Thoracic aorta (tissue), 2 donors: ENCODE measurements around the gene CTIF. TPM values are rescaled to one million over a fixed set of nuclear protein-coding genes. Genes with fewer than 3 reads are reported as not detected.

Experiments
- ATAC-seq: fragments of 150-250 bp; one replicate; pipeline ENCODE4 v1.8.0; 2017; ENCODE audit warnings: low read depth; ENCODE audit not compliant: insufficient number of reproducible peaks, low FRiP score
- DNase-seq: peaks from one replicate; pipeline ENCODE4 v3.0.0-alpha.2; 2020; ENCODE audit warnings: low spot score
- H3K27ac ChIP-seq, 2 donors: fragments of 200-600 bp; sonication (generic); 1 replicate in 1 of 2; 2 replicates in 1 of 2; pipeline ENCODE4 v1.5.1; 2016; ENCODE audit warnings: mild to moderate bottlenecking in 2 of 2, moderate library complexity in 2 of 2
- H3K27me3 ChIP-seq: fragments of 200-600 bp; sonication (generic); replicated peaks from 2 replicates; pipeline ENCODE4 v1.6.0; 2016; ENCODE audit warnings: mild to moderate bottlenecking; ENCODE audit not compliant: insufficient read depth
- H3K36me3 ChIP-seq: fragments of 200-600 bp; sonication (generic); one replicate; pipeline ENCODE4 v1.5.1; 2016
- H3K4me1 ChIP-seq, 2 donors: fragments of 200-600 bp; sonication (generic); 1 replicate in 1 of 2; 2 replicates in 1 of 2; pipeline versions ENCODE4 v1.5.1 to v1.6.0; 2016; ENCODE audit warnings: low read depth in 2 of 2, mild to moderate bottlenecking in 1 of 2; ENCODE audit not compliant: control insufficient read depth in 1 of 2
- H3K4me3 ChIP-seq: fragments of 200-600 bp; sonication (generic); 2 replicates; pipeline ENCODE4 v1.5.1; 2016; ENCODE audit warnings: mild to moderate bottlenecking
- H3K9me3 ChIP-seq: fragments of 200-600 bp; sonication (generic); 2 replicates; pipeline ENCODE4 v1.5.1; 2016
- total RNA-seq, 2 donors: library from RNA; depleted of rRNA; stranded (reverse); fragments of >200 nt; gene quantifications; one replicate each; pipeline versions ENCODE4 v1.1.0 to v1.2.3, GENCODE V29; 2016
- TF ChIP-seq, protein P1 (sequence below): fragments of 200-600 bp; sonication (generic); IDR thresholded peaks from one replicate; pipeline ENCODE4 v1.5.1; 2019; ENCODE audit warnings: antibody characterized with exemption

Gene CTIF
- total RNA-seq, 2 donors from 2014 or later, result 63.3 to 125 TPM

DNA sequence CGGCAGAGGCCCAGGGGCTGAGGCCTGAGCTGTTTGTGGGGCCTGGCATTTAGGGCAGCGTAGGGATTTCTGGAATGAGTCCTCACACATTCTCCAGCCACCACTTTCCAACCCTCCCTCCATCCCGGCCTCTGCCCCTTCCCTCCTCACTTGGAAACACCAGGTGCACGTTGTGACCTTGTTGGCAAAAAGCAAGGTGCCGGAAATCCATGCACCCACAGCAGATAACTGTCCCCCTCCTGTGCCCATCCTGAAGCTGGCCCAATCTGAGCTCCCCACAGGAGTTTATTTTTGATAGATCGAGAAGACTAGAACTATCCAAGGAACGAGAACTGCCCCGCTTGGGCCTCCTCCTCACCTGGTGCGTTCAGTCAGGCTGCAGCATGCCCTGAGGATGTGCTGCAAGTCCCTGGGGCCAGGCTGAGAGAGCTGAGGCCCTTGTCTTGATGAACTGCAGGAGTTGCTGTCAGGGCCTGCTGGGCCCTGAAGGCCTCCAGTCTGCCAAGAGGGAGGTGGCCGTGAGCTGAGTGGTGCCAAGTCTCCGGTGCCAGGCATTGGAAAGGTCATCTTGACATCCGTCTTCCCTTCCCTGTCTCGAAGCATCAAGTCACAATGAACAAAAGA is 55.8 kb downstream of the CTIF start:
- Histone ChIP-seq H3K4me1 (peaks cover 23 to 57% of the 10 kb centered on the region in 2 donors), H3K9me3 (no peaks in the 10 kb centered on the region), H3K27ac (peak overlapping the region; percentile 30 to 32), H3K4me3 (no peak overlapping the region), H3K27me3 (no peaks in the 10 kb centered on the region), H3K36me3 (no peaks in the 10 kb centered on the region)
- ATAC-seq (no peak), DNase-seq (no peak)
- TF ChIP-seq, protein P1, sequence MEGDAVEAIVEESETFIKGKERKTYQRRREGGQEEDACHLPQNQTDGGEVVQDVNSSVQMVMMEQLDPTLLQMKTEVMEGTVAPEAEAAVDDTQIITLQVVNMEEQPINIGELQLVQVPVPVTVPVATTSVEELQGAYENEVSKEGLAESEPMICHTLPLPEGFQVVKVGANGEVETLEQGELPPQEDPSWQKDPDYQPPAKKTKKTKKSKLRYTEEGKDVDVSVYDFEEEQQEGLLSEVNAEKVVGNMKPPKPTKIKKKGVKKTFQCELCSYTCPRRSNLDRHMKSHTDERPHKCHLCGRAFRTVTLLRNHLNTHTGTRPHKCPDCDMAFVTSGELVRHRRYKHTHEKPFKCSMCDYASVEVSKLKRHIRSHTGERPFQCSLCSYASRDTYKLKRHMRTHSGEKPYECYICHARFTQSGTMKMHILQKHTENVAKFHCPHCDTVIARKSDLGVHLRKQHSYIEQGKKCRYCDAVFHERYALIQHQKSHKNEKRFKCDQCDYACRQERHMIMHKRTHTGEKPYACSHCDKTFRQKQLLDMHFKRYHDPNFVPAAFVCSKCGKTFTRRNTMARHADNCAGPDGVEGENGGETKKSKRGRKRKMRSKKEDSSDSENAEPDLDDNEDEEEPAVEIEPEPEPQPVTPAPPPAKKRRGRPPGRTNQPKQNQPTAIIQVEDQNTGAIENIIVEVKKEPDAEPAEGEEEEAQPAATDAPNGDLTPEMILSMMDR, result no peak

- Histone ChIP-seq H3K4me3 (no peak overlapping the region), H3K9me3 (no peaks in the 10 kb centered on the region), H3K4me1 (peaks cover 14 to 54% of the 10 kb centered on the region in 2 donors), H3K36me3 (no peaks in the 10 kb centered on the region), H3K27ac (peak overlapping the region in 1 of 2 donors; percentile 11), H3K27me3 (no peaks in the 10 kb centered on the region)
- ATAC-seq, result no peak
- TF ChIP-seq, protein P1, result no peak
- DNase-seq, result no peak
Measured at GRCh38 chr18:48595703-48596218, 56.9 kb downstream of the CTIF start.

- ATAC-seq (no peak), DNase-seq (no peak)
- Histone ChIP-seq H3K4me3 (no peak overlapping the region), H3K36me3 (no peaks in the 10 kb centered on the region), H3K27me3 (no peaks in the 10 kb centered on the region), H3K27ac (no peak overlapping the region), H3K9me3 (no peaks in the 10 kb centered on the region), H3K4me1 (peaks cover 12 to 48% of the 10 kb centered on the region in 2 donors)
- TF ChIP-seq, protein P1, result no peak
Measured at GRCh38 chr18:48597110-48597509, 58.3 kb downstream of the CTIF start.

GRCh38 chr18:48597671-48598070 is 58.8 kb downstream of the CTIF start:
- Histone ChIP-seq H3K36me3 (no peaks in the 10 kb centered on the region), H3K9me3 (no peaks in the 10 kb centered on the region), H3K27ac (no peak overlapping the region), H3K27me3 (no peaks in the 10 kb centered on the region), H3K4me1 (peaks cover 12 to 44% of the 10 kb centered on the region in 2 donors), H3K4me3 (no peak overlapping the region)
- DNase-seq (no peak), ATAC-seq (no peak)
- TF ChIP-seq, protein P1, result no peak

DNA sequence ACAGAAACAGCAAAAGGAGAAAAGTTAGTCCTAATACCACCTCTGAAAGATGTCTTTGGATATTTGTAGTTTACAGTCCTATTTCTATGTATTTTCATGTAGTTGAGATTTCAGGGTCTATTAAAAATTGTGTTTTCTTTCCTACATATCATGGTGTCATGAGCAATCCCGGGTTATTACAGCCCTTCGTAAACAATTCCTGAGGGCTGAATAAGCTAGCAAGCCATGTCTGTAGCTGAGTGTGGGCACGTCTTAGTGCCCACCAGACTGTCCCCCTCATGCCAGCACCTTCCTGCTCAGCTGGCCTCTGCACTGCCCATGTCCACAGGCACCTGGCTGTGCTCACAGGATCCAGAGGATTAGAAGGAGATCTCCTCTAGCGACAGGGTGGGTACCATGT is 60.6 kb downstream of the CTIF start:
- Histone ChIP-seq H3K9me3 (no peaks in the 10 kb centered on the region), H3K27me3 (no peaks in the 10 kb centered on the region), H3K4me3 (no peak overlapping the region), H3K4me1 (peaks cover 12 to 36% of the 10 kb centered on the region in 2 donors), H3K36me3 (no peaks in the 10 kb centered on the region), H3K27ac (no peak overlapping the region)
- ATAC-seq (no peak), DNase-seq (no peak)
- TF ChIP-seq, protein P1, result no peak
